ENCODE data around the gene TK1.
"Not testable (repeated sequence)": the region's sequence is repeated elsewhere in the genome, so short reads cannot be mapped to it uniquely, and the experiment has no call there.

DNA sequence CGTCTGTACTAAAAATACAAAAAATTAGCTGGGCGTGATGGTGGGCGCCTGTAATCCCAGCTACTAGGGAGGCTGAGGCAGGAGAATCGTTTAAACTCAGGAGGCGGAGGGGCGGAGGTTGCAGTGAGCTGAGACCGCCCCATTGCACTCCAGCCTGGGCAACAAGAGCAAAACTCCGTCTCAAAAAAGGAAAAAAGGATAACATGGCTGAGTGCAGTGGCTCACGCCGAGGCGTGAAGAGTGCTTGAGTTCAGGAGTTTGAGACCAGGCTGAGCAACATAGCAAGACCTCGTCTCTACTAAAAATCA, 47.0 kb downstream of the TK1 start:
- not testable (repeated sequence) for TF ChIP-seq POLR2A (IDR thresholded peaks at IDR 0.05; ENCODE audit: low read depth, low read length); POLR2AphosphoS5 (IDR thresholded peaks at IDR 0.05; ENCODE audit: low read depth, low read length); TAF1 (IDR thresholded peaks at IDR 0.05; ENCODE audit: borderline replicate concordance, low read depth, low read length)
